GM20431 (cell line): ENCODE measurements around the gene GLIS1.

Source experiments
- in situ Hi-C: fragments of 300-500 bp; cut with MseI, MboI; formaldehyde crosslinking; loops from one replicate; pipeline ENCODE4 v1.15.0; 2020; ENCODE audit warnings: low sequenced_read_pairs; ENCODE audit not compliant: unreplicated experiment

The GLIS1 gene

DNA sequence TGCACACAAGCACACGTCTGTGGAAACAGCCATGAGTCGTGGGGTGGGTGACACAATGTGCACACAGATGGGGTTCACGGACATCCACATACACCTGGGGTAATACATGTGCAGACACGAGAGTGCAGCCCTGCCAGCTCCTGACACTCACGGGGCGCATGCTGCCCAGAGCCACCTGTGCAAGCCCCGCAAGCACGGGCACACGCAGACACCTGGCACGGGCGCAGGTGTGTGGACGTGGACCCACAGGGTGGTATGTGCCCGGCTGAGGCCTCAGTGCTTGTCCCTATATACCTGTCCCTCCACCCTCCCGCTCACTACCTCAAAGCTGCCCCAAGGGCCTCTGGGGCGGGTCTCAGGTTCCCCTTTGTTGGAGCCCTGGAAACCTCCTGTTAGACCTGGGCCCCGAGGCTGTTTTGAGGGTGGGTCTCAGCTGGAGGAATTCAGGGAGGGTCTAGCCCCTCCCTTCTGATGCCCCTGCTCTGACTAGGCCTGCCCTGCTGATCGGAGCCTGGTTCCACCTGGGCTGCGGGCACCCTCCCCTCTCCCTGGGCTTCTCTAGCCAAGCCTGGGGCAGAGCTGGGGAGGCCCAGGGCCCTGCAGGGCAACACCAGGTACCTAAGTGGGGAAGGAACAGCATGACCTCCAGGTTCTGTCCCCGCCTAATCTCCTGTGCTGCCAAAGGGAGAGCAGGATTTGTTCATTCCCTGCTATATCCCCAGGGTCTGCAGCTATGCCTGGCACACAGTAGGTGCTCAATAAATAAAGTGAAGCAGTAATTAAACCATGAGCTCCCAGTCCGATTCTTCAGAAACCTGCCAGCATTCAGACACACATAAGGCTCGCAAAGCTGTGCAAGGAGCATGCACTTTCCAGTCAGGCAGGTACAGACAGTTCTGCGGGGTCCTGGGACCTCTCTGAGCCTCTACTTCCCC is 230.6 kb downstream of the GLIS1 start:
- in situ Hi-C loops = no loop called here

DNA sequence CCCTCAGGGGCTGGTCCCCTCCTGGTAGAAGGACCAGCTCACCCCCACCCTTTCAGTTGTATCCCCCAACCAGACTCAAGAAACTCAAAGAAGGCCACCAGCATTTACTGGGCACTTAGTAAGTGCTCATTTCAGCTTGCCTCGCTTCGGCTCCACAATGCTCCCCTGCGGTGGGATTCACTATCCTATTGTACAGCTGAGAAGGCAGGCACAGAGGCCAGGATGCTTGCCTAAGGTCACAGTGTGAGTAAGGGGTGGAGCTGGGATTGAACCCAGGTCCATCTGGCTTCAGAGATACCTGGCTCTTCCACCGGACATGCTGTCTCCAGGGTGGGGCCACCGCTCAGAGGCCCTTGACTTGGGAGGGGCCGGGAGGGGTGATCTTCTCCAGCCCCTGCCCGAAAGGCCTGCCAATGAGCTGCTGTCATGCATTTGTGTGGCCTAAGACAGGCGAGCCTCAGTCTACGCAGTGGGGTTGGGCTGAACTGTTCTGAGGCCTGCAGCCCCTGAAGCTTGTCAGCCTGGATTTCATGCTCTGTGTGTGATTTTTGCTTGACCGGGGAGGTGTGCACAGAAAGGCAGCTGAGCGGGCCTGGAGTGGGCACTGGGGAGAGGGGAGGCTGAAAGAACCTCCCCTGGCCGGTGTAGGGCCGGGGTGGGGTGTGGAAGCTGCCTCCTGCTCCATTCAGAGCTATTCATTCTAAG is 231.7 kb downstream of the GLIS1 start:
- in situ Hi-C loops = no loop called here

DNA sequence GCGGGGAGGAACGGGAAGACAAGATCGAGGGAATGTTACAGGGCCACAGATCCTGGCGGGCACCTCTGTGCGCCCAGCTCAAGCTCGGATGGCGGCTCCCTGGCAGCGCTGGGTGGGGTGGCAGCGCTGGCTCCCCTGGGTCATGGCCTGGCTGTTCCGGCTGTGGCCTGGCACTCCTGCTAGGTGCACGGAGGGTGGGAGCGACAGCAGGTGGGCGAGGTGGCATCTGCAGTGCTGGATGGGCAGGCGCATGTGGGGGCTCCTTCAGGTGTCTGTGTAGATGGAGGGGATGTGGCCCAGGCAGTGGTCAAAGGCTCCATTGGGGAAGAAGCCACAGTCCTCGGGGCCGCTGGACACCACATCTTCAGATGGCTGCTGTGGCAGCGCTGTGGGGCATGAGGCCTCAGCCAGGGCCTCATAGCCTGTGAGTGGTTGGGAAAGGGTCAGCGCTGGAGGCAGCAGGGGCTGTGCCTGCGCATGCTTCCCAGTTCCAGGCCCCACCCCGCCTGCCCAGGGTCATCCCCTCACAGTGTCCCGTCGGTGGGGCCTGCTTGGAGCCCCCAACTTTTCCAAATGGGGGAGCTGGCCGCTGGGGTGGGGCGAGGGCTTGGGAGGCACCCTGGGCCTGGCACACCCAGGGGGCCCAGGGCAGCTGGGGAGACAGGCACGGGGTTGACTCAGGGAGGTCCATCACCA is 232.5 kb downstream of the GLIS1 start:
- in situ Hi-C loops = no loop called here

DNA sequence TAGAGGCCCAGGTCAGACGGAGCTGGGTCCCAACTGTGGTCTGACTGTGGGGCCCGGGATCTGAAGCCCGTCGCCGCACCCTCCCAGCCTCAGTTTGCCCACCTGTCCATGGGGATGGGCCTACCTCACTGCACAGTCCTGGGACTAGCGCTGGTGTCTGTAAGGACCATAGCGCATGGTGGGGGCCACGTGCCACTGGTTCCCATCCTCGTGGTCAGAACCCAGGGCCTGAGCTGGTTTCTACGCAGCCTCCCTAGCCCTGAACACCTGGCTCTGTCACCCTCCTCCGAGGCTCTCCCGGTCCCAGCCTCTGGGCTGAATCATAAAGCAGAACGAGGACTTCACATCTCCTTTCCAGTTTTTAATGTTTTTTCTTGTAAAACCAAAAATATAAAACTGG is 233.1 kb downstream of the GLIS1 start:
- in situ Hi-C loops = no loop called here

DNA sequence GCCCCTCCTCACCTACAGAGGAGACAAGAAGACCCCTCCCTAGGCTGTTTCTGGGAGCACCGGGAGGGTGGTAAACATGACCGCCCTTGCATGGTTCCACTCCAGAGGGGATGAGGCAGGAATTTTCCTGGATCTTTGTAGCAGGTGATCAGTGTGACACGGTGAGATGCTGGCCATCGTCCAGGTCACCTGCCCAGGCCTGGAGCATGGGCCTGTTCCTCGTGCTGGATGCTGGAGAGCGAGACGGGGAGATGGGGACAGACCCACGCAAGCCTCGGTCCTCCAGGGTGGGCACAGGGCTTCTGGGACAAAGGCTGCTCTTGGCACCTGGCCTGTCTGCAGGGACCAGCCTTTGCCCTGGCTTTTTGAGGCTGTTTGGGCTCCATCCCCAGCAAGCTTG is 233.6 kb downstream of the GLIS1 start:
- in situ Hi-C loops = no loop called here

DNA sequence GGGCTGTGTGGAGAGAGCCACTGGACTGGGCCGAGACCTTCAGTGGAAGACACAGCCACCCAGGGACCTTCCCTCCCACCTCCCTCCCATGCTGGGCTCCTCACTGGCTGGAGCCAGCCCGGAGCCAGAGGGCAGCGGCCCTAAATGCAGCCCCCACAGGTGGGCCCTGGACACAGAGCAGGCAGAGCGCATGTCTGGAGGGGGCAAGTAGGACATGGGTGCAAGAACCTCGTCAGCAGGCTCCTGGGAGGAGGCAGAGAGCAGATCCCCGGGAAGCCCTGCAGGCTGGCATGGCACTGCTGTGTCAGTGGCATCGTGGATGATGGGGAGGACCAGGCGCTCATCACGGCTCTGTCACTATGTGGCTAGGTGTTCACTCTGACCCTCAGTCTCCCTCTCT is 234.1 kb downstream of the GLIS1 start:
- in situ Hi-C loops = no loop called here

DNA sequence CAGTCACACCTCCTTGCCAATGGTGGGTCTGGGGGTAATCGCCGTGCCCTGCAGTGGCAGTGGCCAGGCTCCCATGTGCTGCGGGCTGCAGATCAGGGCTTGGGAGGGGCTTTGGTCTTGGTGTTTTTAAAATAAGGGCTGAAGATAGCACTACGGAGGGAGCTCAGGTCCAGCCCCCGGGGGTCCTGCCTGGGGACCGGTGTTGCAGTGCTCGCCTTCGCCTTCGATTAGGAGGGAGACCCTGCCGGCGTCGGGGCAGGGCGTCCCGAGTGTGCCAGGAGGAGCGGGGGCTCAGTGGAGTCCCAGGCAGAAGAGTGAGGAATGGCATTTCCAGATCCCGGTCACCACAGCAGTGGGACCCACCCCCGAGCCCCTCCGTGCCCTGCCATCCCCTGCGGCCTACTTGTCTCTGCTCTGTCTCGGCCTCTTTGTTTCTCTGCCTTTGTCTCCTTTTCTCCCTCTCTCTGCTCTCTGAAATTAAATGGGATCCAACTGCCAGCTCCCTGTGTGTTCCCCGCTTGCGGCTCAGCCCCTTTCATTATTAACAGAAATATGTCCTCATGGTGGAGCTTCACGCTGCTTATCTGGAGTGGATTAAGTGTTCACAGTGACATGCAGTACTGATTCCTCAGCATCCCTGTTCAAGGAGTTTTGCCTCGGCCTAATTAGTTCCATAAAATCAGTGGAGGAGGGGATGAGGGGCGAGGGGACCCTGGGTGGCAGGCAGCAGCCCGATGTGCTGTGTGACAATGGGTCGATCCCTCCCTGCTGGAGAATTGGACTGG is 235.3 kb downstream of the GLIS1 start:
- in situ Hi-C loops = no loop called here

DNA sequence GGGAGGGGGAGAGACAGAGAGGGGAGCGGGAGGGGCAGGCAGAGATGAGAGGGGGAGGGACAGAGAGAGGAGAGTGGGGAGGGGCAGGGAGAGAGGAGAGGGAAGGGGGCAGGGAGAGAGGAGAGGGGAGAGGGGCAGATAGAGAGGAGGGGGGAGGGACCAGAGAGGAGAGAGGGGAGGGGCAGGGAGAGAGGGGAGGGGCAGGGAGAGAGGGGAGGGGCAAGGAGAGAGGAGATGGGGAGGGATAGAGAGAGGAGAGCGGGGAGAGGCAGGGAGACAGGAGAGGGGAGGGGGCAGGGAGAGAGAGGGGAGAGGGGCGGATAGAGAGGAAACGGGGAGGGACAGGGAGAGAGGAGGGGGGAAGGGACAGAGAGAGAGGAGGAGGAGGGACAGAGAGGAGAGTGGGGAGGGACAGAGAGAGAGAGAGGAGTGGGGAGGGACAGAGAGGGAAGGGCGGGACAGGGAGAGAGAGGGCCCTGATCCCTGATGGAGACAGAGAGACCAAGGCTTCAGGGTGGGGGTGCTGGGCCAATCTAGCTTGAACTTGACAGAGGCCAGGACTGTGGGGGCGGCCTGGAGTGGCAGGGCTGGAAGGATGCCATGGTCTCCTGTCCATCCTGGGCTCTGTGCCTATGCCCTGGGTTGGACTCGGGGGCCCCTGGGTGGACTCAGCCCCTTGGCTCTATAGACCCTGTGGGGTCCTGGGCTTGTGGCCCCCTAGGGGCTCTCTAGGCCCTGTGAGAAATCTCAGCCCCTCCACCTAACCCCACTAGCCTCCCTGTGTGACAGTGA is 236.1 kb downstream of the GLIS1 start:
- in situ Hi-C loops = no loop called here

DNA sequence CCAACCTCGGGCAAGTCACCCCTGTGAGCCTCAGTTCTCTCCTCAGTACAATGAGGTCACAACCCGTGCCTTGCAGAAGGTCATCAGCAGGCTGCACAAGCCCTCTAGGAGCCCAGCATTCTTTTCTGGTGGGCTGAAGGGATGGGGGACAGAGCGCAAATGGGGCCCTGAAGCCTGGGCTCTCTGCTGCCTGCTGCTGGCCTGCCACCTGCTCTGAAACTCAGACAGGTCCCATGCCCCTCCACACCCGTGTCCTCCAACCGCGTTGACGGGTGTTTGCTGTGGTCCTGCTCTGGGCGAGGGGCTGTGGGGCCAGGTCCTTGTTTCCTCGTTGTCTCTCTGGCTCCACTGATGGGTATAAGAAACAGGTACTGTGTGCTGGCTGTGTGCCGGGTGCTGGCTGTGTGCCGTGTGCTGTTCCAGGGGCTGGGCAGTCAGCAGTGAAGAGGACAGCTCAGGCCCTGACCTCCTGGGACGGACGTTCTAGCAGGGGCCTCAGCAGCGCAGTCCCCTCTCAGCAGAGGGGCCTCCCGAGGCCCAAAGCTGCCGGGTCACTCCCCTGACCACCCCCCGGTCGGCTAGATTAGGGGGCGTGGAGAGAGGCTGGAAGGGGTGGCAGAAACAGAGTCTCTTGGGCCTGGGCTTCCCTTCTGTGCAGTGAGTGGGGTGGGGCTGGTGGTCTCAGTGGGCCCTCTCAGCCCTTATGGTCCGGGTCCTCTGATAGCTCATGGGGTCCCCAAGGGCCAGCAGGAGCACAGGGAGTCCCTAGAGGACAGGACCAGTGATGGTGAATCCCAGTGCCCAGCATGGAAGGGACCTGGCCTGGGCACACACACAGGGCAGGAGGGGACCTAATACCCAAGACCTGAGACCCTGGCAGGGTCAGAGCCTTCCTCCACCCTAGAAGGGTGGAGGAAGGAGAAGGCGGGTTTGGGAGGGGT is 237.6 kb downstream of the GLIS1 start:
- in situ Hi-C loops = no loop called here

DNA sequence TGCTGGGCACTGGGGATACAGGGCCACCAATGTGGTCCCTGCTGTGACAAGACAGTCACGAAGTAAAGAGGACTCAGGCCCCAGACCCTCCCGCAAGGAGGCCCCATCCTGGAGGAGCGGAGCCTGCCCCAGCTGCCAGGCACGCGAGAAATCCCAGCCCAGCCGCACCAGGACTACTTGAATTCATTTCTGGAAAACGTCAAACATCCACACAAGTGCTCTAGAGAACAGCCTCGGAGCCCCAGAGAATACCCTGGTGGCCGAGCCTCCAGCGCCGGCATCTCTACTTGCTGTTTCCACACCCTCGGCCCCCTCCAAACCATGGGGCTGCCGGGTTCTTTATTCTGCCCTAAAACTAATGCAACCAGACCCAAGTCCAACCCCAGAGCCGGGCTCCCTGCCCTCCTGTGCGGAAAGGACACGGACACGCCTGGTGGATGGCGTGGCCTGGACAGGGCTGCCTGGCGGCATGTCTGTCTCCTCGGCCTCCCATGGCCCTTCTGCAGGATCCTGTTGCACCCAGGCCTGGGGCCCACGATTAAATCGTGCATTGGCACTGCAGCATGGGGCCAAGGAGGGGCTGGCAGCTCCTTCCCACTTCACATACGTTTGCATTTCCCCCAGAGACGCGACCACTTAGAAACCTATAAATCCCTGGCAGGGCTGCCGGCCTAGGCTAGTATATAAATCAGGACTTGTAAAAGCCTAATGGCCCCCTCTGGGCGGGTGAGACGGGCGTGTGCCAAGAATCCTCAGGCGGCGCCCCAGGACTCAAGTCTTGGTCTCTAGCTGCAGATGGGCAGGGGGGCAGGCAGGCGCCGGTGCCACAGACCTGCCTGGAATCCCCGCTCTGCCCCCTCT is 238.5 kb downstream of the GLIS1 start:
- in situ Hi-C loops = no loop called here

DNA sequence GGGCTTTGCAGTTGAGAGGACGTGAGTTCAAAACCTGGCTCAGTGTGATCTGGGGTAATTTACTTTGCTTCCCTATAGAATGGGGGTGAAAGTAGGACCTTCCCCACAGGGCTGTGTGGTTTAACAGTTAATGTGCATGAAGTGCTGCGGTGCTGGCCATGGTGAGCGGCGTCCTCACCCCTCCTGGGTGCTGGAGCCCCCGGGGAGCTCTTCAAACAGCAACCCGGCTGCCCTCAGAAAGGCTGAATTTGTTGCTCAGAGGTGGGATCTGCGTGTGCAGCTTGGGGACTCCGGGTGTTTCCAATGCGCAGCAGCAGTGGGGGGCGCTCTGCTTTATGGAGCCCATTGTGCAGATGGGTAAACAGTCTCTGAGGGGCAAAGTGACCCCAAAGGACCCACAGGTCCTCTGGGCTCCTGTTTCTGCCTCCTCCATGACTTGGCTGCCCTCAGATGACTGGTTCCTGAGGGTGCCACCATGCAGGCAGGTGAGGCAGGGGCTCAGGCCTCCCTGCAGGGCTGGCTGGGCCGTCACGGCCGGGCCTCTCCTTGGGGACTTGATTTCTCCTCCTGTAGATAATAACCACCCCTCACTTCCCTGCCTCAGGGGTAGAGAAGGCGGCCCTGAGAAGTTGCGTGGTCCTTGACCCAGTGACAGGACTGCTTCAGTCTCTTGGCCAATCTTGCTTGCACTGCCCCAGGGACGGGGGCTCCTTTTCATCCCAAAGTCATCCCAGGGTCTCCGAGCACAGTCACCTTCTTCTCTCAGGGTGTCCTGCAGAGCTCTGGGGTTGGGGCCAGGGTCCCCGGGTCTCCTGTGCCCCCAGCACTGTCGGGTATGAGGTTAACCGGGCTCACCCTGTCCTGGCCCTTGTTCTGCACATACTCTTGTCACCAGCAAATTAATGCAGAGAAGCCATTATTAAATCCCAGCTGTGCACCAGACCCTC is 239.4 kb downstream of the GLIS1 start:
- in situ Hi-C loops = no loop called here

DNA sequence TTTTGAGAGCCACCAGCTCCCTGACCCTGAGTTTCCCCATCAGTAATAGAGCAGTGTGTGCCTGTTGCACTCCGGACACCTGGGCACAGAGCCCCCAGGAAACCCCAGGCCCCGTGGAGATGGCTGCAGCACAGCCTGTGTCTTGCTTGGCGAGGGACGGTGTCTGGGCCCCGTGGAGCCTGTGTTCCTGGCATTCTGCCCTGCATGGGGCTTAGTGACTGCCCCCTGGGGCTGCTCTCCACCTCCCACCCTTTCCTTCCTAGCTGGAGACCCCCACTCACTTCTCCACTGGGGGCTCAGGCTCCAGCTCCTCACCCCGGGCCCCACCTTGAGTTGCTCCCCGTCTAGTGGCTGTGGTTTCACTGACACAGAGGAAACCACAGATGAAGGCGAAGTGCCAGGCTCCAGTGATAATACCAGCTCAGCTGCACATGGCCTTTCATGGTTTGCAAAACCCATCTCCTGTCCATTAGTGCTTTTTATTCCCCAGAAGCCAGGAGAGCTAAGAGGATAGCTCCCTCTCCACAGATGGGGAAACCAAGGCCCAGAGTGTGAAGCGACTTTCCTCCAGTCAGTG is 240.3 kb downstream of the GLIS1 start:
- in situ Hi-C loops = no loop called here

DNA sequence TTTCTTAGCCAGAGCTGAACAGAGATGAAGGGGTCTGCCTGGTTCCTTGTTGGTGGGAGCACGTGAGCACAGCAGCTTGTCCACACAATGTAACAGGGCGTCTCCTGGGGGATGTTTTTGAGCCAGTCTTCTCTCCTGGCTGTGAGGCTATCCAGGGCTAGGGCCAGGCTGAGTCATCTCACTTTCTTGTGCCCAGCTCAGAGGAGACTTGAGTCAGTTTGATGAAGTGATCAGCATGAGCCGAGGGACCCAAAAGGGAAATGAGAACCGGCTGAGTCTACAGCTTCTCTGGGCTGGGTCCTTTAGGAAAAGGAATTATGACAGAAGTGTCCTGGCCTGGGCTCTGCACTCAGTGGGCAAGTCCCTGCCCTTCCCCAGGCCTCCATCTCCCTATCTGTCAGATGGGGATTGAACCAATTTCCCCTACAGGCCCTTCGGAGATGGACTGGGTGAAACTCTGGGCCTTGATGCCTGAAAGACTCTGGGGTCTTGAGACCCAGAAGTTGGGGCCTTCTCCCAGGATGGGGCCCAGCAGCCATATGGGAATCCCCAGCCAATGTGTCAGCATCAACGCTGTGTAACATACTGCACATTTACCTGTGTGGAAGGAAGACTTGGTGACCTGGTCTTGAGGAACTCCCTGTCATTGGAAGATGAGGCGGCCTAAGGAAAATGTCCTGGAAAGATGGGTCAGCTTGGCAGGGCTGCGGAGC is 243.2 kb downstream of the GLIS1 start:
- in situ Hi-C loops = no loop called here

DNA sequence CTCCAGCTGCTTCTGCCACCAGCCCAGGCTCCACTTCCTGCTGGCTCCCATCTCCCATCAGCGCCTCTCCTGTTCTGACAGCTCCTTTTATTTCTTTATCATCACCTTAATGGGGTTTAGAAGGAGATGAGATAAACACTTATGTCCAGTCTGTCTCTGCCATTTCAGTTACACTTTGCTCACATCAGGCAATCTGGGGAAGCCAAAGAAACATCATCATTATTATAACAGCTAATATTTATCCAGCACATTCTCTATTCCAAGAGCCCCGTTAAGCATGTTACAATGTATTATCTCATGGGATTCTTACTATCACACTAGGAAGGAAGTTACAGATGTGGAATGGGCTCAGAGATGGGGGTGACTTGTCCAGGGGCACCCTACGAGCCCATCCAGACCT is 248.6 kb downstream of the GLIS1 start:
- in situ Hi-C loops = no loop called here

DNA sequence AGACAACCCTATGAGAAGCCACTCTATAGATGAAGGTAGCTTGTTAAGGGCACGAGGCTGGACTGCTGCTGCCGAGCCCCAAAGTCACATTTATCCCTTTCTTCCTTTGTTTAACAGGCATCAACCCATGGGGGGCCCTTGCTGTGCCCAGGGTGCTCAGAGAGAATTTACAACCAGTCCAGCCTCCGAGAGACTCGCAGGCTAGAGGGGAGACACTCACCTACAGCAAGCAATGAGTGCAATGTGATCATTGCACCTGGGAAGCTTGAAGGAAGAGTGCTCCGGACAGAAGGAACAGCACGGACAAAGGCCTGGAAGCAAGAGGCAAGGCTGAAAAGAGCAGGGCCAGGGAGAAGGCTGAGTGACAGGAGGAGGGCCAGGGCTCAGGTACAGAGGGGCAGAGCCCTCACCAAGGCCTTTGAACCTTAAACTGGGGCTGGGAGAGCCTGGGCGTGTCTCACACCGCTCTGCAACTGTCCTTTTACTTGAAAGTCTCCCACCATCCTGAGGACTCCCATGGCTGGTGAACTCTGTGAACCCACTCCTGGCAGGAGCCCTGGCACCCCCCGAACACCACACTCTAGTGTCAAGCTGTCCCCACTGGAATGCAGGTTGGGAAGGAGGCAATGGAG is 252.5 kb downstream of the GLIS1 start:
- in situ Hi-C loops = no loop called here
